Measurements from ENCODE around the gene PLPPR3.

PLPPR3 gene

DNA sequence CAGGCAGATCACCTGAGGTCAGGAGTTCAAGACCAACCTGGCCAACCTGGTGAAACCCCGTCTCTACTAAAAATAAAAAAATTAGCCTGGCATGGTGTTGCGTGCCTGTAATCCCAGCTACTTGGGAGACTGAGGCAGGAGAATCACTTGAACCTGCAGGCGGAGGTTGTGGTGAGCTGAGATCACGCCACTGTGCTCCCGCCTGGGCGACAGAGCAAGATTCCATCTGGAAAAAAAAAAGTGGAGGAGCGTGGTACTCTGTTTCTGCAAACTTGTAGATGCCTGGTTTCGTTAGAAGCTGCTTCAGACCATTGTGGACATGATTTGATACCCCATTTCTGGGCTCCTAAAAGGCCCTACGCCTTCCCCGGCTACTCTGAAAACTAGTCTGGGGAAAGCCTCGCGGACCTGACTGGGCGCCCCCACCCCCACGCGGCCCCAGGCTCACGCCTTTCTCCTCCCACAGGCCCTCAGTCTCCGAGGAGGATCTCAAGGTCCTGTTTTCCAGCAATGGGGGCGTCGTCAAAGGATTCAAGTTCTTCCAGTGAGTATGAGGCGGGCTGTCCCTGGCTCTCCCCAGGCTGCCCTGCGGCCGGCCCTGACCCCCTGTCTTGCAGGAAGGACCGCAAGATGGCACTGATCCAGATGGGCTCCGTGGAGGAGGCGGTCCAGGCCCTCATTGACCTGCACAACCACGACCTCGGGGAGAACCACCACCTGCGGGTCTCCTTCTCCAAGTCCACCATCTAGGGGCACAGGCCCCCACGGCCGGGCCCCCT, 11.5 kb downstream of the PLPPR3 start:
- Histone ChIP-seq H3K27me3 (ENCODE audit: control insufficient read depth, insufficient read depth, low read length) (no peaks in the 10 kb centered on the region), H3K4me3 (ENCODE audit: low read length) (no peak overlapping the region), H3K9ac (ENCODE audit: low read length) (no peak overlapping the region), H3K4me1 (ENCODE audit: control insufficient read depth, low read depth, low read length) (no peaks in the 10 kb centered on the region), H3K27ac (ENCODE audit: low read length) (no peak overlapping the region), H3K9me3 (ENCODE audit: control insufficient read depth, low read depth, low read length) (no peaks in the 10 kb centered on the region), H3K36me3 (ENCODE audit: control insufficient read depth, low read depth, low read length) (peaks cover 66% of the 10 kb centered on the region)

DNA sequence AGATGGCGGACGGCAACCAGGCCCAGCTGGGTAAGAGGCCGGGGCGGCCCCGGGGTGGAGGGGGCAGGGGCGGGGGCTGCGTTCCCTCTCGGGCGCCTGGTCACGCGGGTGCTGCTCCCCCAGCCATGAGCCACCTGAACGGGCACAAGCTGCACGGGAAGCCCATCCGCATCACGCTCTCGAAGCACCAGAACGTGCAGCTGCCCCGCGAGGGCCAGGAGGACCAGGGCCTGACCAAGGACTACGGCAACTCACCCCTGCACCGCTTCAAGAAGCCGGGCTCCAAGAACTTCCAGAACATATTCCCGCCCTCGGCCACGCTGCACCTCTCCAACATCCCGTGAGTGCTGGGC, 13.4 kb downstream of the PLPPR3 start:
- peaks cover 82% of the 10 kb centered on the region for H3K36me3 ChIP-seq (ENCODE audit: control insufficient read depth, low read depth, low read length)
- H3K27ac ChIP-seq (ENCODE audit: low read length) = no peak overlapping the region
- H3K9ac ChIP-seq (ENCODE audit: low read length) = no peak overlapping the region
- H3K4me3 ChIP-seq (ENCODE audit: low read length) = no peak overlapping the region
- no peaks in the 10 kb centered on the region for H3K4me1 ChIP-seq (ENCODE audit: control insufficient read depth, low read depth, low read length)
- no peaks in the 10 kb centered on the region for H3K27me3 ChIP-seq (ENCODE audit: control insufficient read depth, insufficient read depth, low read length)
- H3K9me3 ChIP-seq (ENCODE audit: control insufficient read depth, low read depth, low read length) = no peaks in the 10 kb centered on the region

DNA sequence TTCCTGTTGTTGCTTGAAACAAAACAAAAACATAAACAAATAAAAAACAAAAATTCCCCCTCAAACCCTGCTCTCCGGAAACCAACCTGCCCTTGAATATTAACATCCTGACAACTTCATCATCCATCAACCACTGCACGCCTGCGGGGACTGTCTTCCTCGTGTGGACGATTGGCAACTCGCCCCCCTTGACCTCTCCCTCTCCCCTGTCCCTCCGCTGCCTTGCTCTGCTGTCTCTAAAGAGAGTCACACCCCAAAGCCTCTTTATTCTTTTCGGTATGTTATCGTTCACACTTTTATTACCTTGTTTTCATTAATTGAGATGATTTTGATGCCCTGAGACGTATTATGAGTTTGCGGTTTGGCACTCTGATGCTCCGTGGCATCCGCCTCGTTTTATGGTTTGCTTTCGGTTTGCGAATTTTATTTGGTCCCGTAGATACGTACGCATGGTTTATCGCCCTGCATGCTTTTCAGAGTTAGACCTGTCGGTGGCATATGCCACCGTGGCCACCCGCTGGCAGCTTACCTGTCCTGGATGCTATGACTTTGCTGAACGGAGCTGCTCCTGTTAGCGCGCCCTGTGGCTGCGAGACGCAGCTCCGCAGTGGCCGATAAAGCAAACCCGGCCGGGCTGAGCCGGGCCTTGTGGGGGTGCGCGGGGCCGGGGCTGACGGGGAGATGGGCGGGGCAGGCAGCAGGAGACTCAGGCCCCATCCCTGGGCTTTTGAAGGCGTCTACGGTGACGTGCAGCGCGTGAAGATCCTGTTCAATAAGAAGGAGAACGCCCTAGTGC, 13.9 kb downstream of the PLPPR3 start:
- Histone ChIP-seq H3K27ac (ENCODE audit: low read length) (no peak overlapping the region), H3K4me3 (ENCODE audit: low read length) (no peak overlapping the region), H3K27me3 (ENCODE audit: control insufficient read depth, insufficient read depth, low read length) (no peaks in the 10 kb centered on the region), H3K4me1 (ENCODE audit: control insufficient read depth, low read depth, low read length) (no peaks in the 10 kb centered on the region), H3K36me3 (ENCODE audit: control insufficient read depth, low read depth, low read length) (peaks cover 87% of the 10 kb centered on the region), H3K9me3 (ENCODE audit: control insufficient read depth, low read depth, low read length) (no peaks in the 10 kb centered on the region), H3K9ac (ENCODE audit: low read length) (no peak overlapping the region)

DNA sequence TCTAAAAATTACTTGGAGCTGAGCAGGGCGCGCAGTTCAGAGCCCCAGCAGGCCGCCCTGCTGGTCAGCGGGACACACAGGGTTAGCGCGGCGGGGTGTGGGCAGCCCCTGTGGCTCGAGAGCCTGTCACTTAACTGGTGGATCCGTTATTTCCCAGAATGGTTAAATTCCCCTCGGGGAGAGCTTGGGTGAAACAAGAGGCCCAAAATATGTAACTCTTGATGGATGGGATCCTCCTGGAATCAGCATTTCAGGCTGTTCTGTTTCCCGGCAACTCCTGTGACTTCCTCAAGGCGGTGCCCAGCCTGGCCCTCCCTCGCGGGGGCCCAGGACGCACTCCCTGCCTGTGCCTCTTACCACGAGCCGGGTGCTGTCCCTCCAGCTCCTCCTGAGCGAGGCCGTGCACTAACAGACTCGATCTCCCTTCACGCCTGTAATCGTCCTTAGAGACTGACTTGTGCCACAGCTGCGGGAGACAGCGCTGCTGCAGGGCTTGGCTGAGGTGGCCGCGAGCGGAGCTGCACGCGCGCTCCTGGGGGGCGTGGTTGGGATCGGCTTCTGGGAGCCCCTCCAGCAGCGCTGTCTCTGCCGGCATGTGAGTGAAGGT, 14.8 kb downstream of the PLPPR3 start:
- Histone ChIP-seq H3K36me3 (ENCODE audit: control insufficient read depth, low read depth, low read length) (peaks cover 88% of the 10 kb centered on the region), H3K27ac (ENCODE audit: low read length) (no peak overlapping the region), H3K4me1 (ENCODE audit: control insufficient read depth, low read depth, low read length) (no peaks in the 10 kb centered on the region)

DNA sequence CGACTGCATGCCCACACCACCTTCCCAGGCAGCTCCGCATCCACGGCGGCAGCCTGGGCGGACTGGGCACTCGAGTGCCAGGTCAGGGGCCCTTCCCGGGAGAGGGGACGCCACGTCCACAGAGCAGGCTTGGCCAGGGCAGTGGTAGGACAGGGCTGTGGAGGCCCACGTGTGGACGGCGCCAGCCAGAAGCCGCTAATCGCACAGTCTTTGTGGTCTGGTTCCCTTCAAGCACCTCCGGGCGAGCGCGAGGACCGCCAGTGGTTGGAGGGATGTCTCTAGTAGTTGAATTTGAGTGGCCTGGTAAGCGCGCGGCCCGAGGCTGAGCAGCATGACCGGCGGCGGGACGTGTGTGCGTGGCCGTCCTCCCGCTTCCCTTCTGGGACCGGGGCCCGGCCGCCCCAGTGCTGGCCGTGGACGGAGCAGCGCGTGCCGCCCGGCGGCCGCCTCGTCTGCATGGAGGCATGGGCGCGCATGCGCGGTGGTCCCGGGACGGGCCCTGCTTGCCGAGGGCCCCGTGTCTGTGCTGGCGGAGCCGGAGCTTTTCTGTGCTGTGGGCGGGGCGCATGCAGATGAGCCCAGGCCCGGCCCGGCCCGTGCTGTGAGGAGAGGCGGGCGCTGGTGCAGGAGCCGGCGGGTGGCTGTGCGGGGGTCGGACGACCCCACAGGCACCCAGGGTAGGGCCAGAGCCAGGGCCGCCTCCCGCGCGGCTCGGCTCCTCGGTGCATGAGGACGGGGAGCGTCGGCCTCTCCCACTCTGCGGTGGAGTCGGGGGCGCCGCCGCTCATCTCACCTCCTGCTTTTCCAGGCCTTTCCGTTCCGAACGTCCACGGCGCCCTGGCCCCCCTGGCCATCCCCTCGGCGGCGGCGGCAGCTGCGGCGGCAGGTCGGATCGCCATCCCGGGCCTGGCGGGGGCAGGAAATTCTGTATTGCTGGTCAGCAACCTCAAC, 15.9 kb downstream of the PLPPR3 start:
- peaks cover 88% of the 10 kb centered on the region for H3K36me3 ChIP-seq (ENCODE audit: control insufficient read depth, low read depth, low read length)
- peaks cover 5% of the 10 kb centered on the region for H3K4me1 ChIP-seq (ENCODE audit: control insufficient read depth, low read depth, low read length)
- H3K27ac ChIP-seq (ENCODE audit: low read length) = no peak overlapping the region
- H3K9me3 ChIP-seq (ENCODE audit: control insufficient read depth, low read depth, low read length) = no peaks in the 10 kb centered on the region
- no peaks in the 10 kb centered on the region for H3K27me3 ChIP-seq (ENCODE audit: control insufficient read depth, insufficient read depth, low read length)
- no peak overlapping the region for H3K4me3 ChIP-seq (ENCODE audit: low read length)
- no peak overlapping the region for H3K9ac ChIP-seq (ENCODE audit: low read length)

More for the DNA sequence above, 14.8 kb downstream of the PLPPR3 start:
- no peak overlapping the region for H3K9ac ChIP-seq (ENCODE audit: low read length)
- no peak overlapping the region for H3K4me3 ChIP-seq (ENCODE audit: low read length)
- no peaks in the 10 kb centered on the region for H3K27me3 ChIP-seq (ENCODE audit: control insufficient read depth, insufficient read depth, low read length)
- H3K9me3 ChIP-seq (ENCODE audit: control insufficient read depth, low read depth, low read length) = no peaks in the 10 kb centered on the region

DNA sequence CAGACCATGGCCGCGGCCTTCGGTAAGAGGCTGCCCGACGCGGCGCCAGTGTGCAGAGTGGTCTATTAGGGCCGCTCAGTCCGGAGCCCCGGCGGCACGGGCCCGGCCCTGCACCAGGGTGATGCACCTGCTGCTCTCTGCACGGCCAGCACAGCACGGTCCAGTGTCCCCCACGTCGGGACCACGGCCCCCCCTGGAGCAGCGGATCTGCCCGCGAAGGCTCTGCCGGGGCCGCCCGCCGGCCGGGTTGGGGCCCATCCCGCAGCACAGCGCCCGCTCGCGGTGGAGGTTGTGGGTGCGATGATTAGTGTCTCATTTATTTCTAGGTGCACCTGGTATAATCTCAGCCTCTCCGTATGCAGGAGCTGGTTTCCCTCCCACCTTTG, 16.6 kb downstream of the PLPPR3 start:
- Histone ChIP-seq H3K9ac (ENCODE audit: low read length) (no peak overlapping the region), H3K4me3 (ENCODE audit: low read length) (no peak overlapping the region), H3K27me3 (ENCODE audit: control insufficient read depth, insufficient read depth, low read length) (no peaks in the 10 kb centered on the region), H3K9me3 (ENCODE audit: control insufficient read depth, low read depth, low read length) (no peaks in the 10 kb centered on the region), H3K36me3 (ENCODE audit: control insufficient read depth, low read depth, low read length) (peaks cover 88% of the 10 kb centered on the region), H3K4me1 (ENCODE audit: control insufficient read depth, low read depth, low read length) (peaks cover 7% of the 10 kb centered on the region), H3K27ac (ENCODE audit: low read length) (no peak overlapping the region)

DNA sequence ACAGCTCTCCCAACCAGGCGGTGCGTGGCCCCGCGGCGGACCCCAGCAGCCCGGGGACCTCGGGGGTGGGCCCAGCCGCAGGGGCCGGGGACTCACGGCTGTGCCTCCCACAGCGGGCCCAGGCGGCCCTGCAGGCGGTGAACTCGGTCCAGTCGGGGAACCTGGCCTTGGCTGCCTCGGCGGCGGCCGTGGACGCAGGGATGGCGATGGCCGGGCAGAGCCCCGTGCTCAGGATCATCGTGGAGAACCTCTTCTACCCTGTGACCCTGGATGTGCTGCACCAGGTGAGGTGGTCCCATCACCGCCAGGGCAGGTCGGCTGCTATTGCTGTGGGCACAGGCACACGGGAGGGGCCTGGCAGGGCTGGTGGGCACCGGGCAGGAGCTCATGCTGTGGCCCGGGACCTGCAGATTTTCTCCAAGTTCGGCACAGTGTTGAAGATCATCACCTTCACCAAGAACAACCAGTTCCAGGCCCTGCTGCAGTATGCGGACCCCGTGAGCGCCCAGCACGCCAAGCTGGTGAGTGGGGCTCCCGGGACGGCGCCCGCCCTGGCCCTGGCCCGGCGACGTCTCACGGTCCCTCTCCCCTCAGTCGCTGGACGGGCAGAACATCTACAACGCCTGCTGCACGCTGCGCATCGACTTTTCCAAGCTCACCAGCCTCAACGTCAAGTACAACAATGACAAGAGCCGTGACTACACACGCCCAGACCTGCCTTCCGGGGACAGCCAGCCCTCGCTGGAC, 17.2 kb downstream of the PLPPR3 start:
- peaks cover 9% of the 10 kb centered on the region for H3K4me1 ChIP-seq (ENCODE audit: control insufficient read depth, low read depth, low read length)
- H3K4me3 ChIP-seq (ENCODE audit: low read length) = no peak overlapping the region
- no peak overlapping the region for H3K9ac ChIP-seq (ENCODE audit: low read length)
- H3K27ac ChIP-seq (ENCODE audit: low read length) = no peak overlapping the region
- no peaks in the 10 kb centered on the region for H3K9me3 ChIP-seq (ENCODE audit: control insufficient read depth, low read depth, low read length)
- peaks cover 87% of the 10 kb centered on the region for H3K36me3 ChIP-seq (ENCODE audit: control insufficient read depth, low read depth, low read length)
- H3K27me3 ChIP-seq (ENCODE audit: control insufficient read depth, insufficient read depth, low read length) = no peaks in the 10 kb centered on the region

DNA sequence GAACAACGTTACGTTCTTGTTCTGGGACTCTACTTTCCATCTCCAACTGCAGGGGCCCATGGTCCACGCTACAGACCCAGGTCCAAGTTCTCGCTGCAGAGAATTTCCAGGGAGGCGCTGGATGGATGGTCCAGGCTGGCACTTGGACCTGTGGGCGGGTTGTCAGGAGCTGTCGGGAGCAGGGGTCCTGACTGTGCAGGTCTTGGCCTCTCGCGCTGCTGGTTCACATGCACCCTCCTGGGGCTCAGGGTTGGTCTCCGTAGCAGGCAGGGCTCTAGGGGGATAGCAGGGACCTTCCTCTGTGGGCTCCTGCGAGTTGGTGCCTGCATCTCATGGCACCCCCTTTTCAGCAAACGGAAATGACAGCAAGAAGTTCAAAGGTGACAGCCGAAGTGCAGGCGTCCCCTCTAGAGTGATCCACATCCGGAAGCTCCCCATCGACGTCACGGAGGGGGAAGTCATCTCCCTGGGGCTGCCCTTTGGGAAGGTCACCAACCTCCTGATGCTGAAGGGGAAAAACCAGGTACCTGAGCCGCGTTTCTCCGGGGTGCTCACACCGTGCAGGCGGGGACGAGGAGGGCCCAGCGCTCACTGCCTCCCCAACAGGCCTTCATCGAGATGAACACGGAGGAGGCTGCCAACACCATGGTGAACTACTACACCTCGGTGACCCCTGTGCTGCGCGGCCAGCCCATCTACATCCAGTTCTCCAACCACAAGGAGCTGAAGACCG, 17.9 kb downstream of the PLPPR3 start:
- peaks cover 86% of the 10 kb centered on the region for H3K36me3 ChIP-seq (ENCODE audit: control insufficient read depth, low read depth, low read length)

DNA sequence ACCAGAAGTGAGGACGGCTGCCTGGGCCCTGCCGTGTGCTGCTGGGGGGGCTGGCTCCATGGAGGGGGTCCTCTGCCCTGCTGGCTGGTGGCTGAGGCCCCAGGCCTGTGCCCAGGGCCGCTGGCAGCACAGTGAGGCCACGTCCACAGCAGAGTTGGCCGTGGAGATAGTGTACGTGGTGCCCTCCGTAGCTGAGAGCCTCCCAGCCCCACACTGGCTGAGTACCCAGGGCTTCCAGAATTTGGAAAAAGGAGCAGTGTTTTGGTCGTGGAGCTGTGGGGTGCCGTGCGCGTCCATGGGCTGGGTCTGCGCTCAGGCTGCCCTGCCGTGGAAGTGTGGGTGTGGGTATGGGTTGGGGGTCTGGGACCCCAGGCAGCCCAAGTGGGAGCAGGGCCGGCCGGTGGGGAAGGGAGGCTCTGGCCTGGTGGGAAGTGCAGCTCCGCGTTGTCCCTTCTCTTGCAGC, 18.6 kb downstream of the PLPPR3 start:
- H3K27ac ChIP-seq (ENCODE audit: low read length) = no peak overlapping the region
- peaks cover 13% of the 10 kb centered on the region for H3K4me1 ChIP-seq (ENCODE audit: control insufficient read depth, low read depth, low read length)
- H3K9me3 ChIP-seq (ENCODE audit: control insufficient read depth, low read depth, low read length) = no peaks in the 10 kb centered on the region
- peaks cover 81% of the 10 kb centered on the region for H3K36me3 ChIP-seq (ENCODE audit: control insufficient read depth, low read depth, low read length)
- no peaks in the 10 kb centered on the region for H3K27me3 ChIP-seq (ENCODE audit: control insufficient read depth, insufficient read depth, low read length)
- no peak overlapping the region for H3K4me3 ChIP-seq (ENCODE audit: low read length)
- no peak overlapping the region for H3K9ac ChIP-seq (ENCODE audit: low read length)

More for the DNA sequence above, 17.9 kb downstream of the PLPPR3 start:
- H3K9ac ChIP-seq (ENCODE audit: low read length) = no peak overlapping the region
- no peak overlapping the region for H3K4me3 ChIP-seq (ENCODE audit: low read length)
- peaks cover 13% of the 10 kb centered on the region for H3K4me1 ChIP-seq (ENCODE audit: control insufficient read depth, low read depth, low read length)
- H3K27me3 ChIP-seq (ENCODE audit: control insufficient read depth, insufficient read depth, low read length) = no peaks in the 10 kb centered on the region
- no peak overlapping the region for H3K27ac ChIP-seq (ENCODE audit: low read length)
- no peaks in the 10 kb centered on the region for H3K9me3 ChIP-seq (ENCODE audit: control insufficient read depth, low read depth, low read length)

DNA sequence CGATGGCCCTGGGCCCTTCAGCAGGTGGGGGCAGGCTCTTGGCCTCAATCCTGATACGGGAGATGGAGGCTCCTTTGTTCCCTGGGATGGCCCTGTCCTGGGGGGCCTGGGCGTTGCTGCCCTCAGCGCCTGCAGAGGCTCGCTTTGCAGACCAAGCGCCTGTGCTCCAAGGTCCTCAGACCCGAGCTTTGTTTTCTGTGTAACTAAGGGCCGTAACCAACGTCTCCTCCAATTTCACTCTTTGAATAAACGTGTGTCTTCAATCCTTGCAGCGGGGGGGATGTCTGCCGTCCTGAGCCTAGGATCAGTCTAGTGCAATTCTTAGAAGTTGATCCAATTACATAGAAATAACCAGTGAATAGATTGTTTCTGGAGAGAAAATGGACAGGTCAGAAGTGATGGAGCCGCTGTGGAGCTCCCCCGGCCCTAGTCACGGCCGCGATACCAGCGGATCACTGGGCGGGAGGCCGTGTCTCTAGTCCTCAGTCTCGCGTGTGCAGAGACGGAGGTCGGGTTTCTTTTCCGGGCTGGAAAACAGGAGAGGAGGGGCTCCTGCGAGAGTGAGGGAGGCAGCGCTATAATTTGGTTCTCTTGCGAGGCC, 19.2 kb downstream of the PLPPR3 start:
- Histone ChIP-seq H3K27ac (ENCODE audit: low read length) (no peak overlapping the region), H3K9me3 (ENCODE audit: control insufficient read depth, low read depth, low read length) (no peaks in the 10 kb centered on the region), H3K9ac (ENCODE audit: low read length) (no peak overlapping the region), H3K27me3 (ENCODE audit: control insufficient read depth, insufficient read depth, low read length) (no peaks in the 10 kb centered on the region), H3K4me3 (ENCODE audit: low read length) (no peak overlapping the region), H3K4me1 (ENCODE audit: control insufficient read depth, low read depth, low read length) (peaks cover 13% of the 10 kb centered on the region), H3K36me3 (ENCODE audit: control insufficient read depth, low read depth, low read length) (peaks cover 76% of the 10 kb centered on the region)

All from iPS-18a (cell line).